Measurements from ENCODE around the gene IMP3.
"Not testable (repeated sequence)": the region's sequence is repeated elsewhere in the genome, so short reads cannot be mapped to it uniquely, and the experiment has no call there.

Gene IMP3

GRCh38 chr15:75639709-75640482 is at the start of gene IMP3:
IMP3 (minus strand) TSS chr15:75640224; CDS start chr15:75640168, 56 bp downstream.
- peaks cover 13 to 41% (median 39%) of the 10 kb centered on the region in 5 donors for H3K4me1 ChIP-seq (ENCODE audit: control insufficient read depth in 5 of 5, insufficient read depth in 5 of 5, low read length in 5 of 5)
- peak within 1 kb of the TSS; percentile 75 to 87 (median 78) for H3K9ac ChIP-seq (ENCODE audit: low read length in 5 of 5)
- H3K27ac ChIP-seq (ENCODE audit: low read depth, low read length), result peak within 1 kb of the TSS; percentile 88
- H3K9me3 ChIP-seq (ENCODE audit: control insufficient read depth in 5 of 5, low read length in 5 of 5), result no peaks in the 10 kb centered on the region
- H3K27me3 ChIP-seq (ENCODE audit: control insufficient read depth in 5 of 5, insufficient read depth in 4 of 5, low read length in 5 of 5), result no peaks in the 10 kb centered on the region
- no peaks in the 10 kb centered on the region for H3K36me3 ChIP-seq (ENCODE audit: control insufficient read depth in 5 of 5, insufficient read depth in 5 of 5, low read length in 5 of 5)
- H3K4me3 ChIP-seq (ENCODE audit: low read depth in 1 of 5, low read length in 5 of 5), result peak within 1 kb of the TSS; percentile 94 to 100 (median 97)

DNA sequence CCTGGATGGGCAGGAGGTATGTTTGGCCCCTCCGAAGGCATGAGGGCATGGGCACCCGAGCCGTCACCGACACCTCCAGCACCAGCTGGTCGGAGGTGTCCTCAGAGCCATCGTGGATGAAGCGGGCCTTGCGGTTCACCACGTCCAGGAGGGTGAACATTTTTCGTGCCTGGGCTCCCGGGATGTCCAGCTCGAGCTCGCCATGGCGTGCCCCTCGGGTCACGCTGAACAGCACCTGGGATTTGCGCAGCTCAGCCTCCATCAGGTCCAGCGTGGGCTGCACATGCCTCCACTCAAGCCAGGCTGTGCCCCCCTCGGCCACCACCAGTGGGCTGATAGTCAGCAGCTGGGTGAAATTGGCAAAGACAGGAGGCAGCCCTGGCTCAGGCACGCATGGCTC is 49.4 kb upstream of the IMP3 start:
- H3K9ac ChIP-seq (ENCODE audit: low read length in 5 of 5); H3K9me3 ChIP-seq (ENCODE audit: control insufficient read depth in 5 of 5, low read length in 5 of 5); H3K4me3 ChIP-seq (ENCODE audit: low read depth in 1 of 5, low read length in 5 of 5); H3K27ac ChIP-seq (ENCODE audit: low read depth, low read length); H3K27me3 ChIP-seq (ENCODE audit: control insufficient read depth in 5 of 5, insufficient read depth in 4 of 5, low read length in 5 of 5): not testable (repeated sequence)
- H3K36me3 ChIP-seq (ENCODE audit: control insufficient read depth in 5 of 5, insufficient read depth in 5 of 5, low read length in 5 of 5), result peaks cover 0 to 57% (median 44%) of the 10 kb centered on the region in 5 donors
- H3K4me1 ChIP-seq (ENCODE audit: control insufficient read depth in 5 of 5, insufficient read depth in 5 of 5, low read length in 5 of 5), result peaks cover 8 to 15% (median 13%) of the 10 kb centered on the region in 5 donors

DNA sequence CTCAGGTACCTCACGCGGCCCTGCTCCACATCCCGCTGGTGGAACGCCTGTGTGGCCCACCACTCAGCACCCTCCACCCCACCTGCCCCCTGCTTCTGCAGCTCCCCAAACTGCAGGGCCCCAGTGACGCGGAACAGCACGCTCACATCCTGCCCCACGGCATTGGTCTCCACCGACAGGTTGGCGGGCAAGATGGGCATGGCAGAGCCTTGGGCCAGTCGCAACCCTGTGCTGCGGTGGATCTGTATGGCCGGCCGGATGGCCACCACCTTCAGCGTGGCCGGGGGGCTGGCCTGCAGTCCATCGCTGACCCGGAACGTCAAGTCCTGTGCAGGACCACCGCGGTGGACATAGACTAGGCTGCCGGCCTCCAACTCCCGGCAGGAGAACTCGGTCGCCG is 48.8 kb upstream of the IMP3 start:
- H3K27ac ChIP-seq (ENCODE audit: low read depth, low read length), result no peak overlapping the region
- H3K9ac ChIP-seq (ENCODE audit: low read length in 5 of 5), result no peak overlapping the region
- H3K4me1 ChIP-seq (ENCODE audit: control insufficient read depth in 5 of 5, insufficient read depth in 5 of 5, low read length in 5 of 5), result peaks cover 3 to 12% (median 7%) of the 10 kb centered on the region in 5 donors
- peaks cover 0 to 3% (median 0%) of the 10 kb centered on the region in 5 donors for H3K27me3 ChIP-seq (ENCODE audit: control insufficient read depth in 5 of 5, insufficient read depth in 4 of 5, low read length in 5 of 5)
- peaks cover 0 to 62% (median 47%) of the 10 kb centered on the region in 5 donors for H3K36me3 ChIP-seq (ENCODE audit: control insufficient read depth in 5 of 5, insufficient read depth in 5 of 5, low read length in 5 of 5)
- no peaks in the 10 kb centered on the region for H3K9me3 ChIP-seq (ENCODE audit: control insufficient read depth in 5 of 5, low read length in 5 of 5)
- no peak overlapping the region for H3K4me3 ChIP-seq (ENCODE audit: low read depth in 1 of 5, low read length in 5 of 5)

DNA sequence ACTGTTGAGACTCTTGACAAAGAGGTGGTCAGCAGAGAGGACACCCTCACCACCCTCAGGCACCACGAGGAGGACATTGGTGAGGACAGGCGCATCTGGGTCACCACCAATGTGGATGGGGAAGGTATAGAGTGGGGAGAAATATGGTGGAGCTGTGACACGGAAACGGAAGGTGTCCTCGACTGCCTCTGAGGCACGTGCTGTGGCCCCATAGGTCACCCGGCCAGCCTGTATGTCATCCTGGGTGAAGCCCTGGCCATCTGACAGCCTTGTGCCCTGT is 48.2 kb upstream of the IMP3 start:
- Histone ChIP-seq H3K4me3 (ENCODE audit: low read depth in 1 of 5, low read length in 5 of 5) (no peak overlapping the region), H3K36me3 (ENCODE audit: control insufficient read depth in 5 of 5, insufficient read depth in 5 of 5, low read length in 5 of 5) (peaks cover 0 to 62% (median 47%) of the 10 kb centered on the region in 5 donors), H3K27ac (ENCODE audit: low read depth, low read length) (no peak overlapping the region), H3K4me1 (ENCODE audit: control insufficient read depth in 5 of 5, insufficient read depth in 5 of 5, low read length in 5 of 5) (peaks cover 0 to 11% (median 6%) of the 10 kb centered on the region in 5 donors), H3K9me3 (ENCODE audit: control insufficient read depth in 5 of 5, low read length in 5 of 5) (no peaks in the 10 kb centered on the region), H3K9ac (ENCODE audit: low read length in 5 of 5) (no peak overlapping the region), H3K27me3 (ENCODE audit: control insufficient read depth in 5 of 5, insufficient read depth in 4 of 5, low read length in 5 of 5) (peaks cover 0 to 3% (median 0%) of the 10 kb centered on the region in 5 donors)

GRCh38 chr15:75687486-75688277 is 47.7 kb upstream of the IMP3 start:
- H3K9me3 ChIP-seq (ENCODE audit: control insufficient read depth in 5 of 5, low read length in 5 of 5), result no peaks in the 10 kb centered on the region
- peaks cover 0 to 10% (median 4%) of the 10 kb centered on the region in 5 donors for H3K4me1 ChIP-seq (ENCODE audit: control insufficient read depth in 5 of 5, insufficient read depth in 5 of 5, low read length in 5 of 5)
- no peak overlapping the region for H3K4me3 ChIP-seq (ENCODE audit: low read depth in 1 of 5, low read length in 5 of 5)
- H3K36me3 ChIP-seq (ENCODE audit: control insufficient read depth in 5 of 5, insufficient read depth in 5 of 5, low read length in 5 of 5), result peaks cover 0 to 65% (median 47%) of the 10 kb centered on the region in 5 donors
- no peak overlapping the region for H3K9ac ChIP-seq (ENCODE audit: low read length in 5 of 5)
- peaks cover 0 to 3% (median 0%) of the 10 kb centered on the region in 5 donors for H3K27me3 ChIP-seq (ENCODE audit: control insufficient read depth in 5 of 5, insufficient read depth in 4 of 5, low read length in 5 of 5)
- H3K27ac ChIP-seq (ENCODE audit: low read depth, low read length), result no peak overlapping the region

DNA sequence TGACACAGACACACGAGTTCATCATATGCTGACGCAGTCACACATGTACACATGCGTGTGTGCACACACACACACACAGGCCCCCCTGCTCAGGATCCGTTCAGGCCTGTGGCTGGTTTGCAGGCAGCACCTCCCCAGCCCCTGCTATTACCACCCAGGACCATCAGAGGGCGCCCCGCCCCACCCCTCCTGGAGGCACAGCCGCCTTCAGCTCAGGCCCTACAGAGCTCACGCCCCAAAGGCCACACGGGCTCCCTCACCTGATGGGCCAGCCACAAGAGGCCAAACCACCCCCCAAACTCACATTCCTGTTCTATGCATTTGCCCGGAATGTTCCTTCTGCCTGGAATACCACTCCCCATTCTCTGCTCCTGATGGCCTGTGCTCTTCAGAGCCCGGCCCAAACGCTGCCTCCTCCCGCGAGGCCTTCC is 46.2 kb upstream of the IMP3 start:
- not testable (repeated sequence) for H3K4me1 ChIP-seq (ENCODE audit: control insufficient read depth in 5 of 5, insufficient read depth in 5 of 5, low read length in 5 of 5); H3K27ac ChIP-seq (ENCODE audit: low read depth, low read length); H3K27me3 ChIP-seq (ENCODE audit: control insufficient read depth in 5 of 5, insufficient read depth in 4 of 5, low read length in 5 of 5); H3K4me3 ChIP-seq (ENCODE audit: low read depth in 1 of 5, low read length in 5 of 5); H3K9me3 ChIP-seq (ENCODE audit: control insufficient read depth in 5 of 5, low read length in 5 of 5); H3K9ac ChIP-seq (ENCODE audit: low read length in 5 of 5)
- H3K36me3 ChIP-seq (ENCODE audit: control insufficient read depth in 5 of 5, insufficient read depth in 5 of 5, low read length in 5 of 5), result peaks cover 0 to 75% (median 51%) of the 10 kb centered on the region in 5 donors

DNA sequence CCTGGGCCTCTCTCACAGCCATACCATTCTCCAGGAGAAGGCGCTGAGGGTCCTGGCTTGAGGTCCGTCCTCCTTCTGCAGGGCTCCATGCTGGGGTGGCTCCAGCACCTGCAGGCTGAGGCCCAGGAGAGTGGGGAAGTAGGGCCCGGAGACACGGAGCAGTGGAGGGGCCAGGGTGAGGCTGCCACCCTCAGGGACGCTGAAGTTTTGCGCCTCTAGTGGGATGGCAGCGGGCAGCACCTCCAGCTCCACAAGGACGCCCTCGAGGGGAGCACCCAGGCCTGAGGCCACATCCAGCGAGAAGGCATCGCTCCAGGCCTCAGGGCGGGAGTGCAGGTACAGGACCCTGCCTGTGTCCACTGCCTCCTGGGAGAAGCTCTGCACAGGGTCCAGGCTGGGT is 45.2 kb upstream of the IMP3 start:
- no peak overlapping the region for H3K9ac ChIP-seq (ENCODE audit: low read length in 5 of 5)
- peaks cover 2 to 10% (median 4%) of the 10 kb centered on the region in 5 donors for H3K4me1 ChIP-seq (ENCODE audit: control insufficient read depth in 5 of 5, insufficient read depth in 5 of 5, low read length in 5 of 5)
- no peak overlapping the region for H3K27ac ChIP-seq (ENCODE audit: low read depth, low read length)
- H3K4me3 ChIP-seq (ENCODE audit: low read depth in 1 of 5, low read length in 5 of 5), result no peak overlapping the region
- peaks cover 0 to 76% (median 50%) of the 10 kb centered on the region in 5 donors for H3K36me3 ChIP-seq (ENCODE audit: control insufficient read depth in 5 of 5, insufficient read depth in 5 of 5, low read length in 5 of 5)
- peaks cover 0 to 3% (median 0%) of the 10 kb centered on the region in 5 donors for H3K27me3 ChIP-seq (ENCODE audit: control insufficient read depth in 5 of 5, insufficient read depth in 4 of 5, low read length in 5 of 5)
- no peaks in the 10 kb centered on the region for H3K9me3 ChIP-seq (ENCODE audit: control insufficient read depth in 5 of 5, low read length in 5 of 5)

GRCh38 chr15:75684648-75685047 is 44.6 kb upstream of the IMP3 start:
- no peak overlapping the region for H3K9ac ChIP-seq (ENCODE audit: low read length in 5 of 5)
- peaks cover 2 to 10% (median 4%) of the 10 kb centered on the region in 5 donors for H3K4me1 ChIP-seq (ENCODE audit: control insufficient read depth in 5 of 5, insufficient read depth in 5 of 5, low read length in 5 of 5)
- H3K9me3 ChIP-seq (ENCODE audit: control insufficient read depth in 5 of 5, low read length in 5 of 5), result no peaks in the 10 kb centered on the region
- no peak overlapping the region for H3K4me3 ChIP-seq (ENCODE audit: low read depth in 1 of 5, low read length in 5 of 5)
- H3K27ac ChIP-seq (ENCODE audit: low read depth, low read length), result no peak overlapping the region
- peaks cover 0 to 72% (median 47%) of the 10 kb centered on the region in 5 donors for H3K36me3 ChIP-seq (ENCODE audit: control insufficient read depth in 5 of 5, insufficient read depth in 5 of 5, low read length in 5 of 5)
- H3K27me3 ChIP-seq (ENCODE audit: control insufficient read depth in 5 of 5, insufficient read depth in 4 of 5, low read length in 5 of 5), result peaks cover 0 to 3% (median 0%) of the 10 kb centered on the region in 5 donors

- H3K9me3 ChIP-seq (ENCODE audit: control insufficient read depth in 5 of 5, low read length in 5 of 5); H3K4me3 ChIP-seq (ENCODE audit: low read depth in 1 of 5, low read length in 5 of 5): not testable (repeated sequence)
Measured at GRCh38 chr15:75683646-75684312, 43.8 kb upstream of the IMP3 start.

More at GRCh38 chr15:75683646-75684312, 43.8 kb upstream of the IMP3 start:
- H3K4me1 ChIP-seq (ENCODE audit: control insufficient read depth in 5 of 5, insufficient read depth in 5 of 5, low read length in 5 of 5); H3K9ac ChIP-seq (ENCODE audit: low read length in 5 of 5); H3K27me3 ChIP-seq (ENCODE audit: control insufficient read depth in 5 of 5, insufficient read depth in 4 of 5, low read length in 5 of 5); H3K27ac ChIP-seq (ENCODE audit: low read depth, low read length): not testable (repeated sequence)
- peaks cover 0 to 67% (median 40%) of the 10 kb centered on the region in 5 donors for H3K36me3 ChIP-seq (ENCODE audit: control insufficient read depth in 5 of 5, insufficient read depth in 5 of 5, low read length in 5 of 5)

All from subcutaneous abdominal adipose tissue (tissue), 5 donors.